NCI-H1105 treated with DMSO at 0.1 percent for 48 hours (cell line): Measurements from ENCODE around the gene MTIF2.
"Not testable (repeated sequence)": the region's sequence is repeated elsewhere in the genome, so short reads cannot be mapped to it uniquely, and the experiment has no call there.

Source experiments
- DNase-seq: peaks from one replicate; lab custom pipeline; 2025; lab: John Stamatoyannopoulos, UW

The MTIF2 gene

DNA sequence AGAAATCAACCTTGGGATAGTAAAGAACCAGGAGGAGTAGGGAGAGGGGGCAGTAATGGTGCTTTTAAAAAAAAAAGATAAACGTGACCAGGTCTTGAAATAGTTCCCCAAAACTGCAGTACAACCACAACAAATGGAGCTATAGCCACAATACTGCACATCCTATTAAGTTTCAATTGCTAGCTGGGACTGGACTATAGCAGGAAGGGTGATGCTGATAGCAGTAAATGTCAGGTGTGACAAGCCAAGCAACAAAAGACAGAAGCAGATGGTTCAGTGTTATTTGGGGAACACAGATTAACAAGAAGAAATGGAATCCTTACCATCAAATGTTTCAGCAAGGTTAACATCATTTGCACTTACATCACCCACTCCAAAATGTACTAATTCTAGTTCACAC lies 26.4 kb downstream of the MTIF2 start:
- DNase-seq: no peak

DNA sequence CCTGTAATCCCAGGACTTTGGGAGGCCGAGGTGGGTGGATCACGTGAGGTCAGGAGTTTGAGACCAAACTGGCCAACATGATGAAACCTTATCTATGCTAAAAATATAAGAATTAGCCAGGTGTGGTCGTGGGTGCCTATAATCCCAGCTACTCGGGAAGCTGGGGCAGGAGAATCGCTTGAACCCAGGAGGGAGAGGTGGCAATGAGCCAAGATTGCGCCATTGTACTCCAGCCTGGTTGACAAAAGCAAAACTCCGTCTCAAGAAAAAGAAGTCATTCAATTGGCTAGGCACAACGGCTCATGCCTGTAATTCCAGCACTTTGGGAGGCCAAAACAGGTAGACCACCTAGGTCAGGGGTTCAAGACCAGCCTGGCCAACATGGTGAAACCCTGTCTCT lies 27.4 kb downstream of the MTIF2 start:
- not testable (repeated sequence) for DNase-seq

DNA sequence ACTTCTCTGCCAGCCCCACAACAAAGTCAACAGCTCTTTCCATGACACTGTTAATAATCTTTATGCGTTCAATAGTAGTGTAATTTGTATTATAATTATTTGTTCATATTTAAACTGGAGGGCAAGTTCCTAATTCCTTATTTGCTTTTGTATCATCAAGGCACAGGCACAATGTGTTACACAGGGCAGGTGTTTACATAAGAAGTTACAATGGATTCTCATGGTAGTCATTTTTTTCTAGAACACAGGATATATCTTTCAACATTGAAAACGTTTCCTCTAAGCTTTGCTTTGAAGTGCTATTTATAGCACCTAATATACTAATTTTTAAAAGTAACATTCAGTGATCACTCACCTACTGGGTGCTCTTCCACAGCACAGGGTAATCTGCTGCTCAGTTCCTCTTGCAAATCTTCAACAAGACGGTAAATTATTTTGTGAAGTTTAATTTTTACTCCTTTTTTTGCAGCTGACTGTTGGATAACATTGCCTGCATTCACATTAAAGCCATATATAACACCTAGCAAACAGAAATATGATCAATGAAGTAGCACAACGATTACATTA lies 29.3 kb downstream of the MTIF2 start:
- no peak for DNase-seq

DNA sequence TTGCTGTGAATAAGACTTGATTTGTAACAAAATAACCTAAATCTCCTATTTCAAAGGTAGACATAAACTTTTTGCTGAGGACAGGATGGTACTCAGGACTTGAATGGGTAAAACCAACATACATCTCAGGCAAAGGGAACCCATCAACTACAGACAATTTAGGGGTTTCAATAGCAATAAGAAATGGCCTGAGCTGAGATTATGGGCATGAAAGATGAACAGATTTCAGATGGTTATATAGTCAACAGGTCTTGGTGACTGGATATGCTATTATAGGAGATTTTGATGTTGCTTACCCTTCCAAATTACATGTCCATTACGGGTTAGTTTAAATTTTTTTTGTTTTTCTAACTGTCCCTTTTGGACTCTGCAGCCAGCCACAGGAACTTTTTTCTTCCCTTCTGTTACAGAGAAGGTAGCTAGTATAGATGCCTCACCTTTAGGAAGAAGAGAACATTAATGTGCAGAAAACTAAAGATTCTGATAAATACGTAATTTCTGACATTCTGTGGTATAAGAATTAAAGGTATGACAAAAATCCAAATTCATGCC lies 32.0 kb downstream of the MTIF2 start:
- DNase-seq: no peak

DNA sequence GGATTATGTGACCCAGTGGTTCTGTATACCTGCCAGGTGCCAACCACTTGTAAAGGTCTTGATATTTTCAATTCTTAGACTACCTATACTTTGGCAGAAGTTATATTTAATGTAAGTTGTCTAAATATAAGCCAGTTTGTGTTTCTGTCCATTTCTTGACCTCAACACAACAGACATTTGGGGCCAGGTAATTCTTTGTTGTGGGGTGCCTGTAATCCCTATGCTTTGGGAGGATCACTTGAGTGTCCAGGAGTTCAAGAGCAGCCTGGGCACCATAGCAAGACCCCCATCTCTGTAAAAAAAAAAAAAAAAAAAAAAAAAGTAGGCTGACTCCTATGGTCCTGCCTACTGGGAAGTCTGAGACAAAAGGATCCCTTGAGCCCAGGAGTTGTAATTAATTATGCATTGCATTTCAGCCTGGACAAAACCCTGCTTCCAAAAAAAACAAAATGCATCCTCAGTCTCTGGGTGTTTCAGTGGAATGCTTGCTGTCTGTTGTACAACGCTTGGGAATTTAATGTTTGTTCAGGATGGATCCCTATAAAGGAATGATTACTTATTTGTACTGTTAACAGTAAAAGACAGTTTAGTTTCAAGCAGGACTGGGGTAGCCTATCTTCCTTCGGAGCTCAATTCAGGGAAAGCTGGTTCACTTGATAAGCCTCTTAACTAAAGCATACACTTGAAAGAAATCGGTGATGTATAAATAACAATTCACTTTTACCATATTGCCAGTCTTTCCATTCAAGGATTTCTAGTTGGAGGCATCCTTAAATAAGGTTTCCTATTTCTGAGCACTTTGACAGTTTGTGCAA lies 33.1 kb downstream of the MTIF2 start:
- DNase-seq: no peak

DNA sequence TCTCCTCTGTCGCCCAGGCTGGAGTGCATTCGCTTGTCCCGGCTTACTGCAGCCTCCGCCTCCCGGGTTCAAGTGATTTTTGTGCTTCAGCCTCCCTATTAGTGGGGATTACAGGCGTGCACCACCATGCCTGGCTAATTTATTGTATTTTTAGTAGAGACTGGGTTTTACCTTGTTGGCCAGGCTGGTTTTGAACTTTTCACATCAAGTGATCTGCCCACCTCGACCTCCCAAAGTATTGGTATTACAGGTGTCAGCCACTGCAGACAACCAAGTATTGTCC lies 35.4 kb downstream of the MTIF2 start:
- DNase-seq: no peak

DNA sequence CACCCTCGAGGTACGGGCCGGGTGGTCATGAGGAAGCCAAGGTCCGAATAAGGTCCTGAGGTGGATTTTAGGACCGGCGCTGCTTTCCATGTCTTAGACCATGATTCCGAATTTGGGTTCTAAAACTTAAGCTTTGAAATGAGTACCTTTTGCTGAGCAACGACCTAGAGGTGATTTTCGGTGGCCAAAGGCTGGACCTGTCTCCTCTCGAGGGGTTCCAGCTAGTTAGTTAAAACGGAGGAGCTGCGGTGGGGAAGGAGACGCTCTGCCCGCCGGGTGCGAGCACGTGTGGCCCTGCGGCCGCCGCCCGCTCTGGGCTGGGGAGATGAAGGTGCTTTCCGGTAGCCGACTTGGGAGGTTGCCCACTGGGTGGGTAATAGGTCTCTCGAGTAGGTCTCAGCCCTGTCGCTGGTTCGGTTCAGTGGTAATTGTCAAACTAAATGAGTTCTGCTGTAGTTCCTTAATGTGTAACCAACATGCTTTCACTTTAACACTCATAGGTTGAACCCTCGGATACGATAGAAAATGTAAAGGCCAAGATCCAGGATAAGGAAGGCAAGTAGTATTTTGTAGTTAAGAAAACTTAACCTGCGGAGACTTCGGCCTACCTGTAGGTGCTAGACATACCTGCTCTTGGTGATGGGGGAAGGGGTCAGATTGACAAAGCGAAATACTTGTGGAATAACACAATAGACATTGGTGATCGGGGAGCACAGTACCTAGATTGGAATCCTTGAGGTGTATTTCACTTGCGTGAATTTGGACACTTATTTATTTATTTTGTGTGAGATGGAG lies 36.0 kb downstream of the MTIF2 start:
- DNase-seq: no peak

DNA sequence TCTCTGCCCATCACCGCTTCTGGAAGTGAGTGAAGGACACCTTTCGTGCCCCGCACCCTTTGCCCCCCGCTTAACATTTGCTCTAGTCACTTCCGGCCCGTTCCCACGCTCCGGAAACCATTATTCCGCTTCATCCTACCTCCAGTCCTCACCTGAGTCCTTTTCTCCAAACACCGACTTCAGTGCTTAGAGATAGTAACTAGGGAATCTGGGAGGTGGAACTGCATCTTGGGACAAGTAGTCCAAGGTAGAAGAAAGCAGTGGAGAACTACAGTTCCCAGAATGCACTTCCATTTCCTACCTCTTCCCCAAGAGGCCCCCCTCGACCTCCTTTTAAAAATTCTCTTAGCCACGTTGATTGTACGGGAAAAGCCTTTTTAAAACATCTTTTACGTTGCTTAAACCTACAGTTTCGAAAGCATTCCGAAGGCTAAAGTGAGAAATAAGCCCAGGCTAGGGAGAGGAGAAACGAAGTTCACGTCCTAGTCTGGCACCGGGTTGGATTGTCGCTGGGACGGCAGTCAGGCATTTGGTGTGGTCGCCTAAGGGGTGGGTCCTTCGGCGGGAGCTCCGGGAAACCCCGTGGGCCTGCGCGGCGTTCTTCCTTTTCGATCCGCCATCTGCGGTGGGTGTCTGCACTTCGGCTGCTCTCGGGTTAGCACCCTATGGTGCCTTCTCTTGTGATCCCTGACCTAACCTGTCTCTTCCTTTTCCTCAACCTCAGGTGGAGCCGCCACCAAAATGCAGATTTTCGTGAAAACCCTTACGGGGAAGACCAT lies 36.8 kb downstream of the MTIF2 start, which contains the start of the genes CLHC1 and RPS27A:
CLHC1 (minus strand) TSS at position 210 of the 779 bp plus-strand sequence. CDS start 9,882 bp downstream, outside the sequence.
RPS27A (plus strand) TSS at position 605 of the 779 bp plus-strand sequence; CDS start at position 742, 137 bp downstream.
- DNase-seq: peak; percentile 98

DNA sequence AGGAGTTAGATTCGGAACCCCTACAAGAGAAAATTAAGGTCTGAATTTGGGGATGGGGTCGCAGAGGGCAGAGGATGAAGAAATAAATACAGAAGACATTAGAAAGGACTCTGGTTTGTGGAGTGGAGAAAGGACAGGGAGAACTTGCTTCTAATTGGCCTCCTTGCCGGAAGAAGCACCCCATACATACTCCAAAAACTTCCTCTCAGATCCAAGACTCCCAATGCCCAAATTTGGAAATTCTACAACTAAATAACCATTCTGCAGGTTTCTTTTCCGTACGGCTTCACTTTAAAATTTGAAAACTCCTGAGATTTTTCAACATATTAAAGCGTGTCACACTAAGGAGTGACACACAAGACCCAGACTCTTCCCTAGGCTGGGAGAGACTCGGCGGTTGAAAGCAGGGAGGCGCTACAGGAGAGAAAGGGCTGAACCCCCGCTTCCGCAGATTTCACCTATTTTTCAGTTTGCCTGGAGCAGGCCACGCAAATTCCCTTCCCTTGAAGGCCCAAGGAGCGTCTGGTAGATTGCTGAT lies 37.4 kb downstream of the MTIF2 start:
- DNase-seq: no peak

DNA sequence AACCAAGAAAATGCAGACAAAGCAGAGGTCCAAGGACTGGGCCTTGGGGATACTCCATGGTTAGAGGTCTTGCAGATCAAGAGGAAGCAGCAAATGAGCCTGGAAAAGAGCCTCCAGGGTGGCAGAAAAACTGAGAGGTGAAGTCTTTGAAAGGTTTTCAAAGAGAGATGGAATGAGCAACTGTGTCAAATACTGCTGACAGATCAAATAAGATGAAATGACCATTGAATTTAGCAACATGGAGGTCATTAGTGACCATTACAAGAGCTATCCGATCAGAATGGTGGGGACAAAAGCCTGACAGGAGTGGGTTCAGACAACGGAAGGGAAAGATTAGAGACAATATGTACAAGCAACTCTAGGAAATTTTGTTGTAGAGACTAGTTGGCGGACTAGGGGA lies 38.5 kb downstream of the MTIF2 start:
- no peak for DNase-seq

DNA sequence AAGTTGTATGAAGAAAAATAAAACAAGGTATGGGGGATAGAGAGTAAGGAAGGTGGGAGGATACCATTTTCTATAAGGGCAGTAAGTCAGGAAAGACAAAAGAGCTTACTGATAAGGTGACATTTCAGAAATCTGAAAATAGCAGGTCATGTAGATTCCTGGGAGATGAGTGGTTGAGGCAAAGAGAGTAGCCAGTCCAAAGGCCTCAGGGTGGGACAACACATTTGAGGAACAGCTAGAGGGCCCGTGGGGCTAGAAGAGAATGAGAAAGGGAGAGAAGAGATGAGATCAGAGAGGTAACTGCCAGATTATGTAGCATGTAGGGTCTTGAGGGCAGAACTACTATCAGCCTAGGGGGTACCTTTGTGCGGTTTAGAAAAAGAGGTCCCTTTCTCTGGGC lies 39.8 kb downstream of the MTIF2 start:
- DNase-seq: no peak

DNA sequence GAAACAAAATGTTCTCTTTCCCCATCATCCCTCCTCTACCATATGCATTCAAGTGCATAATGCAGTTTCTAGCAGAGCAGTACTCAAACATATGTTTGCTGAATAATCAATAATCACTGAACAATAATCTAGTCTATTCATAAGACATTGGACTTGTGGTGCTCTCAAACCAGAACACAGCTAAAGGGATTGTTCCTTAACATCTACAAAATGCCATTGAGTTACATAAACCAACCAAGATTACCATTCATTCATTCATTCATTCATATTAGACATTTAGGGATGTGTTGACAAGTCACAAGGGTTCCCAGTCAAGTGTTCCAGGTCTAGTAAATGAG lies 40.8 kb downstream of the MTIF2 start:
- DNase-seq: no peak

DNA sequence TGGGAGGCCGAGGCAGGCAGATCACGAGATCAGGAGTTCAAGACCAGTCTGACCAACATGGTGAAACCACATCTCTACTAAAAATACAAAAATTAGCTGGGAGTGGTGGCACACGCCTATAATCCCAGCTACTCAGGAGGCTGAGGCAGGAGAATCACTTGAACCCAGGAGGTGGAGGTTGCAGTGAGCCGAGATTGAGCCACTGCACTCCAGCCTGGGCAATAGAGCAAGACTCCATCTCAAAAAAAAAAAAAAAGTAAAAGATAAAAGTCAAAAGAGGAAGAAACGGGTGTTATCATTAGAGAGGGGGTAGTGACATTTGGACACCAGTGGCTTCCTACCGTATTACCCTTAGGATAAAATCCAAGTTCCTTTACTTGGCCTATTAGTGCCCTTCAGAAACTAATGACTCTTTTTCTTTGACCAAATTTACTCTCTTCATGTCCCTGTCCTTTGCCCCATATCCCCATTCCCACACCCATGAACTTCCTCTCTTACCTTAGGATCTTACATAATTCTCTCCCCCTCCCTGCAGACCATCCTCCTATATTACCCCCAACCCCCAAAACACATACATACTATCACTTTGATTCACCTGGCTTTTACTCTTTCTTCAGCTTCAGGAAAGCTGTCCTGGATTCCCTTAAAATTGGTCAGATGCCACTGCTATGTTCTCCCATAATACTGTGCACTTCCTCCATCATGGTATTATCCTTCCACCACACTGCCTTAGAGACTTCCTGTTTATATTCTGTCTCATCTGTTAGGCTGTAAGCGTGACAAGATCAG lies 41.4 kb downstream of the MTIF2 start:
- DNase-seq: not testable (repeated sequence)

DNA sequence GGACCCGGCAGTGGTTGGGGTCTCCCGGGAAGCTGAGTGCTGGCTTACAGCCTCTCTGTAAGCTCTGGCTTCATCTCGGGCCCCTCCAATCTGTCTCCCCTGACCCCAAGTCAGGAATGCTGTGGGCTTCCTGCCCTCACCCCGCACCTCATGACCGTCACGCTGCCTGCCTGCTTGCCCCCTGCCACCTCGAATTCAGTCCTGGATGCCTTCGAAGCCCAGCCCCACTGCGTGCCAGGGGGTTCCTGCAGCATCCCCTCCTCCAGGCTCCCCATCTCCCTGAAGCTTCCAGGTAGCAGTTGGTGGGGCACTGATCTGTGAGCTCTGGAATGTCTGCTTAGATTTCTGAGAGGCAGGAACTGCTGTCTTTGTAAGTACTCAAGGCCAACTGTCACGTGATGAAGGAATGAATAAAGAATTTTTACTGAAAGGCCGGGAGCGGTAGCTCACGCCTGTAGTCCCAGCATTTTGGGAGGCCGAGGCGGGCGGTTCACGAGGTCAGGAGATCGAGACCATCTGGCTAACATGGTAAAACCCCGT lies 43.5 kb downstream of the MTIF2 start:
- no peak for DNase-seq

DNA sequence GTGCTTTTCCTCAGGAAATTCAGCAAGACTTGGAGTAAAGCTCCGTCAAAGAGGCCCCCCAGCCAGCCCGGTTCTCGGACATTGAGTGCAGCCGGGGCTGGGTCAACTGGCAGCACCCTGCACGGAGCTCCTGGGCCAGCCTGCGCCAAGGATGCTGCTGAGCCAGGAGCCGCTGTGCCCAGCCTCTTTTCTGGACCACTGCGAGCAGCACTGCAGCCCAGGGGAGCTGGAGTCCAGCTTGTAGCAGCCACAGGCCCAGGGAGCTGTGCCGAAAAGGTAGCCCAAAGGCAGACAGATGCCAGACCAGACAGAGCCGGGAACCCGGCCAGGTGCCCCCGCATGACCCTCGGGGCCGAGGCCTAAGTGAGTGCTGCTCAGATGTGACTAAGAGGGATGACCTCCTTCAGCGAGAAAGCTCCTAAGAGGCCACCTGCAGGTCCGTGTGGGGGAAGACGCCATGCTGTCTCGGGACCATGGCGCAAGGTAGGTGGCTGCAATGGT lies 44.2 kb downstream of the MTIF2 start:
- no peak for DNase-seq

DNA sequence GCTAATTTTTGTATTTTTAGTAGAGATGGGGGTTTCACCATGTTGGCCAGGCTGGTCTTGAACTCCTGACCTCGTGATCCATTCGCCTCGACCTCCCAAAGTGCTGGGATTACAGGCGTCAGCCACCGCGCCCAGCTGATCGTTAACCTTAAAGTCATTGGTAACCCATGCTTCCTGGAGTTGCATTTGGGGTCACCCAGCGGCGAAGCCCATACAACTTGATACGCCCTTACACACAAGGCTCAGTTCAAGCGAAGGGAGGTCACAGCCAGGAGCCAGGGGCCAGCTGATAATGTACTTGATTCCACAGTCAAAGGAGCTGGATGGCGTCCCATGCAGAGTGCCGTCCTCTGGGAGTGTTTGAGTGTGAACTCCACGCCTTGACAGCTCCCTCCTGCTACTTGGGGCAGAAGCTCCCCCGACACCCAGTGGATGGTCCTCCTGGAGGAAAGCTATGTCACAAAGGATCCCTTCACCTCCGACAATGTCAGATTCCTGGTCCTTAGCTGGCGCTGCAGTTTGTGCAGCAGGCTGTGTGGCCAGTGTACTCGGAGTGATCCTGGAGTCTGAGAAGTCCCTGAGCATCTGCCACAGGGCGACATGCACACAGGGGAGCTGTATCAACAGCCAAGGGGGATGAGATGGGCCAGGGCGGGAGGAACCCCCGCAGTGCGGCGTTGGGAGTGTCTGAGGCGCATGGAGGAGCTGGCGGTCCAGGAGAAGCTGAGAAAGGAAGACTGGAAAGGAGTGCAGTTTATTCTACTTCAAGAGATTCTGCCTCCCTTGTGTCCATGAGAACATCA lies 44.9 kb downstream of the MTIF2 start:
- no peak for DNase-seq

DNA sequence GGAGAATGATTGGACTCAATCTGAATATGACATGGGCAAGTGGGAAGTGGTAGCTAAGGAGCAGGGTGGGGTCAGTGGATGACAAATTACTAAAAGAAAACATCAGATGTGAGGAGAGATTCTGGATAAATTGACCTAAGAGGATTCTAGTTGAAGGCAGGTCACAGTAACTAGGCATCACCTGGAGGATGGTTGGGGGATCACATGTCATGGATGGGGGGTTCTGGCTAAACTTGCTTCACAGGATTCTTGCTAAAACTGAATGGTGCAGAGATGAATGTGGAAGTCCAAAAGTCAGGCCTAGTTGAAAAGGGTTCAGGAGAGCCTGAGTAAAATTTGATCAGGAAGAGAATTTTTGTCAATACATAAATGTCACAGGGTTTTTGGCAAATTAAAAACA lies 55.2 kb downstream of the MTIF2 start:
- no peak for DNase-seq

DNA sequence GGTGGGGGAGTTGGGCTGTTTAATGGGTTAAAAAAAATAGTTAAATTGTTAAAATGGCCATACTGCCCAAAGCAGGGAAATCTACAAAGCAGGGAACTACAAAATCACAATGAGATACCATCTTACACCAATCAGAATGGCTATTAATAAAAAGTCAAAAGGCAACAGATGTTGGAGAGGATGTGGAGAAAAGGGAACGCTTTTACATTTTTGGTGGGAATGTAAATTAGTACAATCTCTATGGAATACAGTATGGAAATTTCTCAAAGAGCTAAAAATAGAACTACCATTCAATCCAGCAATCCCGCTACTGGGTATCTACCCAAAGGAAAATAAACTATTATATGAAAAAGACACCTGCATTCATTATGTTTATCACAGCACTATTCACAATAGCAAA lies 64.1 kb downstream of the MTIF2 start:
- DNase-seq: no peak

DNA sequence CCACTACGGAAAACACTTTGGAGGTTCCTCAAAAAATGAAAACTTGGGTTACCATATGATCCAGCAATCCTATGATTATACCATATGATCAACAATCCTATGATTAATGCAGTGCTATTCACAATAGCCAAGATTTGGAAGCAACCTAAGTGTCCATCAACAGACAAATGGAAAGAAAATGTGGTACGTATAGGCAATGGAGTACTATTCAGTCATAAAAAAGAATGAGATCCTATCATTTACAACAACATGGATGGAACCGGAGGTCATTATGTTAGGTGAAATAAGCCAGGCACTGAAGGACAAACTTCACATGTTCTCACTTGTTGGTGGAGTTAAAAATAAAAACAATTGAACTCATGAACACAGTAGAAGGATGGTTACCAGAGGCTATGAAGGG lies 64.5 kb downstream of the MTIF2 start:
- DNase-seq: no peak

DNA sequence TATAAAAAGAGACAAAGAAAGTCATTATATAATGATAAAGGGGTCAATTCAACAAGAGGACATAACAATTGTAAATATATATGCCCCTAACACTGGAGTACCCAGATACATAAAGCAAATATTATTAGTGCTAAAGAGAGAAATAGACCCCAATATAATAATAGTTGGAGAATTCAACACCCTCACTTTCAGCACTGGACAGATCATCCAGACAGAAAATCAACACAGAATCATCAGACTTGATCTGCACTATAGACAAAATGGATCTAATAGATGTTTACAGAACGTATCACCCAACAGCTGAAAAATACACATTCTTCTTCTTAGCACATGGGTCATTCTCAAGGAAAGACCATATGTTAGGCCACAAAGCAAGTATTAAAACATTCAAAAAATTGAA lies 68.6 kb downstream of the MTIF2 start:
- DNase-seq: no peak
